ENCODE measurements around the gene GMPPA. TPM values are rescaled to one million over a fixed set of nuclear protein-coding genes. Genes with fewer than 3 reads are reported as not detected.

Gene GMPPA
- total and polyA plus RNA-seq, 4 donors, result 18.8 to 48.9 (median 38.7) TPM

DNA sequence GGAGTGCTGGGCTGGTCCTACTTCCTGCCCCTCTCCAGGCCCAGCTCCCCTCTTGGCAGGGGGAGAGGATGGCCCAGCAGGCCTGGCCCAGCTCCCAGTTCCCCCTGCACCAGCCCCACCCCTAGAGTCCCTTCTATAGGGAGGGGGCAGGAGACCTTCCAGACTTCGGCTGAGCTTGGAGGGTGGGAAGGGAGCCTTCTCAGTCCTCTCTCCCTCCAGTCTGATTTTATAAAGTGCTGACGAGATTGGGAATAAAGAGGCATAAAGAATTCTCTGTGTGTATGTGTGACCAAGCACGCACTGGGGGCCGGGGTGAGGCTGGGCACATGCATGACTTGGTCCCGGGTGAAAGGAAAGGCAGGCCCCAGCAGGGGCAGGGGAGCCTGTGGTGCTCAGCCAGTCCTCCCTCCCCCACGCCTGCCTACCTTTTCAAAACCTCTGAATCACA is 39.8 kb downstream of the GMPPA start:
- DNase-seq, result peak; percentile 87 to 92 (median 89)

DNA sequence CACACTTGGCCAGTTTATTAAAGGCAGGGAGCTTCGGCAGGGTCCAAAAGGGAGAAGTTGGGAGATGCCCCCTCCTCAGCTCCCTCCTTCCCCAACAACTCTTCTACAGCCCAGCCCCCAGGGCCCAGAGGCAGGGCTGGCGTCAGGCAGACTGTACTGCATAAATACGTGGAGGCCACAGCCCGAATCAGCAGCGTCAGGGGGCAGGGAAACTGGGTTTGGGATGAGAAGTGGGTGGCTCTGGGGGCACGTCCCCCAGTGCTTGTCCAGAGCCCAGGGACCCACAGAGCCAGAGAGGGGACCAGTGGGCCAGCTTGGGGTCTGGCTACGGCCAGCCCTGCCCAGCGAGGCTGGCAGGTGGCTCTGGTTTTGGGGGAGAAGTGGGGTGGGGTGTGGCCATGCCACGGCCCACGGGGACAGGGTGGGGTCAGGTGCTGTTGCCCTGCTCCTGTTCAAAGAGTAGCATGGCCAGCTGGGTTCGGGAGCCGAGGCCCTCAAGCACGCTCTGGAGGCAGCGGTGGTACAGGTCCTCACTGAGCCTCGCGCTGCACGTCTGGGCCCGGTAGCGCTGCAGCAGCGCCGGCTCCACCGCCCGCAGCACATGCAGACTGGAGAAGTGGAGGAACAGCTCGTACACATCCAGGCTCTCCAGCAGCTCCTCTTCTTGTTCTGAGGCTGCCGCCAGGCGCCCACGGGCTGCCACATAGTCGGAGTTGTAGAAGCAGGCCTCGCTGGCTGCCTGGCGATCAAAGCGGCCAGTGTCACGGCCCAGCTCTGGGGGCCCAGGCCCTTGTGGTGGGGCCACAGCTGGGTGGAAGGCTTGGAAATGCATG is 40.5 kb downstream of the GMPPA start:
- TF ChIP-seq, protein P1, sequence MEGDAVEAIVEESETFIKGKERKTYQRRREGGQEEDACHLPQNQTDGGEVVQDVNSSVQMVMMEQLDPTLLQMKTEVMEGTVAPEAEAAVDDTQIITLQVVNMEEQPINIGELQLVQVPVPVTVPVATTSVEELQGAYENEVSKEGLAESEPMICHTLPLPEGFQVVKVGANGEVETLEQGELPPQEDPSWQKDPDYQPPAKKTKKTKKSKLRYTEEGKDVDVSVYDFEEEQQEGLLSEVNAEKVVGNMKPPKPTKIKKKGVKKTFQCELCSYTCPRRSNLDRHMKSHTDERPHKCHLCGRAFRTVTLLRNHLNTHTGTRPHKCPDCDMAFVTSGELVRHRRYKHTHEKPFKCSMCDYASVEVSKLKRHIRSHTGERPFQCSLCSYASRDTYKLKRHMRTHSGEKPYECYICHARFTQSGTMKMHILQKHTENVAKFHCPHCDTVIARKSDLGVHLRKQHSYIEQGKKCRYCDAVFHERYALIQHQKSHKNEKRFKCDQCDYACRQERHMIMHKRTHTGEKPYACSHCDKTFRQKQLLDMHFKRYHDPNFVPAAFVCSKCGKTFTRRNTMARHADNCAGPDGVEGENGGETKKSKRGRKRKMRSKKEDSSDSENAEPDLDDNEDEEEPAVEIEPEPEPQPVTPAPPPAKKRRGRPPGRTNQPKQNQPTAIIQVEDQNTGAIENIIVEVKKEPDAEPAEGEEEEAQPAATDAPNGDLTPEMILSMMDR (IDR thresholded peaks at IDR 0.05; ENCODE audit: control extremely low read depth, extremely low read depth), result no peak
- no peak overlapping the region for H3K27ac ChIP-seq (ENCODE audit: low read depth in 1 of 2, low read length in 1 of 2)
- ATAC-seq (ENCODE audit: insufficient read depth, low FRiP score) (no peak), DNase-seq (no peak)
- no peaks in the 10 kb centered on the region for H3K27me3 ChIP-seq (ENCODE audit: control insufficient read depth in 3 of 3, insufficient read depth in 3 of 3, low read length in 2 of 3)
- no peak overlapping the region for H3K4me3 ChIP-seq
- peaks cover 0 to 47% (median 8%) of the 10 kb centered on the region in 5 donors for H3K4me1 ChIP-seq (ENCODE audit: control insufficient read depth in 5 of 5, insufficient read depth in 5 of 5, low read length in 5 of 5)
- peaks cover 3 to 13% (median 12%) of the 10 kb centered on the region in 4 donors for H3K36me3 ChIP-seq (ENCODE audit: control insufficient read depth in 4 of 4, insufficient read depth in 4 of 4, low read length in 4 of 4)
- WGBS, 2 donors, result 91 to 93% methylated on average over 32 of the region's 32 CpGs
- H3K9me3 ChIP-seq (ENCODE audit: control insufficient read depth in 4 of 4, insufficient read depth in 3 of 4, low read length in 3 of 4), result no peaks in the 10 kb centered on the region
- no peak overlapping the region for H3K9ac ChIP-seq (ENCODE audit: insufficient read depth in 1 of 2, low read length in 2 of 2)

More for the DNA sequence above, 39.8 kb downstream of the GMPPA start:
- TF ChIP-seq, protein P1 (IDR thresholded peaks at IDR 0.05; ENCODE audit: control extremely low read depth, extremely low read depth), result no peak
- peaks cover 0 to 45% (median 6%) of the 10 kb centered on the region in 5 donors for H3K4me1 ChIP-seq (ENCODE audit: control insufficient read depth in 5 of 5, insufficient read depth in 5 of 5, low read length in 5 of 5)
- H3K27ac ChIP-seq (ENCODE audit: low read depth in 1 of 2, low read length in 1 of 2), result no peak overlapping the region
- no peak overlapping the region for H3K4me3 ChIP-seq
- no peaks in the 10 kb centered on the region for H3K9me3 ChIP-seq (ENCODE audit: control insufficient read depth in 4 of 4, insufficient read depth in 3 of 4, low read length in 3 of 4)
- H3K36me3 ChIP-seq (ENCODE audit: control insufficient read depth in 4 of 4, insufficient read depth in 4 of 4, low read length in 4 of 4), result peaks cover 3 to 13% (median 12%) of the 10 kb centered on the region in 4 donors
- ATAC-seq (ENCODE audit: insufficient read depth, low FRiP score), result no peak
- no peaks in the 10 kb centered on the region for H3K27me3 ChIP-seq (ENCODE audit: control insufficient read depth in 3 of 3, insufficient read depth in 3 of 3, low read length in 2 of 3)
- 69 to 75% methylated on average over 6 of the region's 6 CpGs for WGBS, 2 donors
- H3K9ac ChIP-seq (ENCODE audit: insufficient read depth in 1 of 2, low read length in 2 of 2), result no peak overlapping the region

DNA sequence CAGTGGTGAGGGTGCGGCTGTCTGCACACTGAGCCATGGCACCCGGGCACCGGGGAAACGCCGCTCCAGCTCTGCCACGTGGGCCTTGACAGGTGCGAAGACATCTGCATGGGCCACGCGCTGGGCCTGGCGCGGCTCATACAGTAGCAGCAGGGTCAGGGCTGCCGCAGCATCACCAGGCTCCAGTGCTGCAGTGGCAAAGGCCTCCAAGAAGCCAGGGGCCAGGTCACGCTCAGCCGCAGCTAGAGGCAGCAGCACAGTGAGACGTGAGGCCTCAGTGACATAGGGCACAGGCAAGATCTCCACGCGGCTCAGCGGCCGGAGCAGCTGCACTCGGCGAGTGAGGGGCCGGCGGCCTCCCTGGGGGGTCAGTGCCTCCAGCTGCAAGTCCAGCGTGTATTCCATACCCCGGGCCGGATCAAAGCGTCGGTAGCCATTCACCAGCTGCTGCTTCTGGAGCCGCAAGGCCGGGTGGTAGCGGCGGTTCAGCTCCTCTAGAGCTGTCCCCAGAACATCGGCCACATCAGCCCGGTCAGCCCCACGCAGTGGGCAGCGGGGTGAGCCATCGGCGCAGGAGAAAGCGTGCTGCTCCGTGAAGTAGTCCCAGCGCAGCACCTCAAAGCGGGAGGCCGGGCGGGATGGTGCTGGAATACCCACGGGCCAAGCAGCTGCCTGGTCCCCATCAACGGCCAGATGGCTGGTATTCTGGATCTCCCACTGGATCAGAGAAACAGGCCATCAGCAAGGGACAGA is 41.4 kb downstream of the GMPPA start:
- no peaks in the 10 kb centered on the region for H3K27me3 ChIP-seq (ENCODE audit: control insufficient read depth in 3 of 3, insufficient read depth in 3 of 3, low read length in 2 of 3)
- peaks cover 3 to 13% (median 12%) of the 10 kb centered on the region in 4 donors for H3K36me3 ChIP-seq (ENCODE audit: control insufficient read depth in 4 of 4, insufficient read depth in 4 of 4, low read length in 4 of 4)
- DNase-seq (no peak), ATAC-seq (ENCODE audit: insufficient read depth, low FRiP score) (no peak)
- H3K9ac ChIP-seq (ENCODE audit: insufficient read depth in 1 of 2, low read length in 2 of 2), result no peak overlapping the region
- TF ChIP-seq, protein P1 (IDR thresholded peaks at IDR 0.05; ENCODE audit: control extremely low read depth, extremely low read depth), result no peak
- 95% methylated on average over 46 of the region's 46 CpGs for WGBS, 2 donors
- no peaks in the 10 kb centered on the region for H3K9me3 ChIP-seq (ENCODE audit: control insufficient read depth in 4 of 4, insufficient read depth in 3 of 4, low read length in 3 of 4)
- H3K4me1 ChIP-seq (ENCODE audit: control insufficient read depth in 5 of 5, insufficient read depth in 5 of 5, low read length in 5 of 5), result peaks cover 0 to 55% (median 14%) of the 10 kb centered on the region in 5 donors
- H3K27ac ChIP-seq (ENCODE audit: low read depth in 1 of 2, low read length in 1 of 2), result no peak overlapping the region
- H3K4me3 ChIP-seq, result no peak overlapping the region

Data from lung (tissue), 12 donors.